KMS-11 (cell line): ENCODE data around the gene TNFRSF14.
A peak's percentile ranks its signal among the peaks of the same experiment; 100 is the strongest.

Source experiments
- H2AFZ ChIP-seq: fragments of 200-600 bp; sonication (generic); 2 replicates; pipeline ENCODE4 v1.6.1; 2016; ENCODE audit warnings: antibody characterized with exemption, mixed run types, low read depth
- H3K27ac ChIP-seq: fragments of 200-600 bp; sonication (generic); 2 replicates; pipeline ENCODE4 v1.6.1; 2016; ENCODE audit warnings: mild to moderate bottlenecking, mixed run types
- H3K27me3 ChIP-seq: fragments of 200-600 bp; sonication (generic); 2 replicates; pipeline ENCODE4 v1.6.1; 2017; ENCODE audit warnings: mild to moderate bottlenecking, low read depth, mixed run types, moderate library complexity; ENCODE audit not compliant: insufficient read depth
- H3K36me3 ChIP-seq: fragments of 200-600 bp; sonication (generic); 2 replicates; pipeline ENCODE4 v1.6.1; 2017; ENCODE audit warnings: mild to moderate bottlenecking, mixed run types; ENCODE audit not compliant: insufficient read depth
- H3K4me1 ChIP-seq: fragments of 200-600 bp; sonication (generic); 2 replicates; pipeline ENCODE4 v1.6.1; 2016; ENCODE audit warnings: mild to moderate bottlenecking, low read depth, mixed run types; ENCODE audit not compliant: poor library complexity, severe bottlenecking
- H3K4me2 ChIP-seq: fragments of 200-600 bp; sonication (generic); 2 replicates; pipeline ENCODE4 v1.7.0; 2016; ENCODE audit warnings: mild to moderate bottlenecking, mixed run types
- H3K4me3 ChIP-seq: fragments of 200-600 bp; sonication (generic); IDR thresholded peaks from 2 replicates; pipeline ENCODE4 v1.6.1; 2017; ENCODE audit warnings: low read depth, low read length, mixed read lengths; ENCODE audit not compliant: insufficient read depth
- H3K79me2 ChIP-seq: fragments of 200-600 bp; sonication (generic); 2 replicates; pipeline ENCODE4 v1.6.1; 2016; ENCODE audit warnings: low read depth, mixed run types; ENCODE audit not compliant: insufficient read depth
- H3K9ac ChIP-seq: fragments of 200-600 bp; sonication (generic); 2 replicates; pipeline ENCODE4 v1.6.1; 2016; ENCODE audit warnings: mild to moderate bottlenecking, mixed run types
- H4K20me1 ChIP-seq: fragments of 200-600 bp; sonication (generic); 2 replicates; pipeline ENCODE4 v1.6.1; 2016; ENCODE audit warnings: mild to moderate bottlenecking, mixed run types; ENCODE audit not compliant: insufficient read depth
- CTCF ChIP-seq: fragments of 200-600 bp; sonication (generic); conservative IDR thresholded peaks from 2 replicates; pipeline ENCODE4 v1.6.1; 2017; ENCODE audit warnings: low read depth, mild to moderate bottlenecking, antibody characterized with exemption, low read length, moderate library complexity, mixed read lengths

The TNFRSF14 gene

GRCh38 chr1:2535981-2536380, 20.2 kb upstream of the TNFRSF14 start:
- no peak for TF ChIP-seq CTCF
- Histone ChIP-seq H3K79me2 (no peaks in the 10 kb centered on the region), H4K20me1 (no peaks in the 10 kb centered on the region), H2AFZ (no peak overlapping the region), H3K4me1 (no peaks in the 10 kb centered on the region), H3K4me2 (no peak overlapping the region), H3K27ac (no peak overlapping the region), H3K4me3 (no peak overlapping the region), H3K36me3 (no peaks in the 10 kb centered on the region), H3K9ac (no peak overlapping the region), H3K27me3 (peaks cover 66% of the 10 kb centered on the region)

GRCh38 chr1:2537784-2538115, 18.4 kb upstream of the TNFRSF14 start:
- H3K27ac ChIP-seq = no peak overlapping the region
- H3K4me3 ChIP-seq = no peak overlapping the region
- H2AFZ ChIP-seq = no peak overlapping the region
- H3K79me2 ChIP-seq = no peaks in the 10 kb centered on the region
- H3K4me1 ChIP-seq = peaks cover 7% of the 10 kb centered on the region
- H3K9ac ChIP-seq = no peak overlapping the region
- no peak for TF ChIP-seq CTCF
- H3K4me2 ChIP-seq = no peak overlapping the region
- H3K36me3 ChIP-seq = no peaks in the 10 kb centered on the region
- H3K27me3 ChIP-seq = peaks cover 49% of the 10 kb centered on the region
- no peaks in the 10 kb centered on the region for H4K20me1 ChIP-seq

- Histone ChIP-seq H4K20me1 (no peaks in the 10 kb centered on the region), H3K27ac (no peak overlapping the region), H3K27me3 (peaks cover 42% of the 10 kb centered on the region), H3K36me3 (no peaks in the 10 kb centered on the region), H3K9ac (no peak overlapping the region), H3K4me3 (no peak overlapping the region), H3K4me1 (peaks cover 7% of the 10 kb centered on the region), H3K79me2 (no peaks in the 10 kb centered on the region), H2AFZ (no peak overlapping the region), H3K4me2 (no peak overlapping the region)
- TF ChIP-seq CTCF = no peak
Measured at GRCh38 chr1:2538376-2538775, 17.8 kb upstream of the TNFRSF14 start.

DNA sequence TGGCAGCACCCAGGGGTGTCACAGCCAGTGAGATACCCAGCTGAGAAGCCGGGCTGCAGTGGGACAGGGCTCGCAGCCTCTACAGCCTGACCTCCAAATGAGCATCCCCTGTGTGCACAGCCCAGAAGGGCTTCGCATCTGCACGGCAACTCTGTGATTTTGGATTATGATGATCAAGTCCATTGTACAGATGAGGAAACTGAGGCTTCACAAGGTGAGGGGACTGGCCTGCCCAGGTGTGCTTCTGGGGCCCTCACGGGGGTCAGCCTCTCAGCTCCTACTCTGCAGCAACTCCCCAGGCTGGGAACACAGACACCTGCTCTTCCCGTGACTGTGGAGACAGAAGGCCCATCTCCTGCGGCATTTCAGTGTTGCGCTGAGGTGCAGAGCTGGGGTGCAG, 17.3 kb upstream of the TNFRSF14 start:
- Histone ChIP-seq H3K27ac (no peak overlapping the region), H3K4me2 (no peak overlapping the region), H3K27me3 (peaks cover 37% of the 10 kb centered on the region), H3K79me2 (no peaks in the 10 kb centered on the region), H3K4me3 (no peak overlapping the region), H3K4me1 (peaks cover 7% of the 10 kb centered on the region), H2AFZ (no peak overlapping the region), H3K36me3 (no peaks in the 10 kb centered on the region), H3K9ac (no peak overlapping the region), H4K20me1 (no peaks in the 10 kb centered on the region)
- no peak; the same call in 1 of the 2 replicates for TF ChIP-seq CTCF

DNA sequence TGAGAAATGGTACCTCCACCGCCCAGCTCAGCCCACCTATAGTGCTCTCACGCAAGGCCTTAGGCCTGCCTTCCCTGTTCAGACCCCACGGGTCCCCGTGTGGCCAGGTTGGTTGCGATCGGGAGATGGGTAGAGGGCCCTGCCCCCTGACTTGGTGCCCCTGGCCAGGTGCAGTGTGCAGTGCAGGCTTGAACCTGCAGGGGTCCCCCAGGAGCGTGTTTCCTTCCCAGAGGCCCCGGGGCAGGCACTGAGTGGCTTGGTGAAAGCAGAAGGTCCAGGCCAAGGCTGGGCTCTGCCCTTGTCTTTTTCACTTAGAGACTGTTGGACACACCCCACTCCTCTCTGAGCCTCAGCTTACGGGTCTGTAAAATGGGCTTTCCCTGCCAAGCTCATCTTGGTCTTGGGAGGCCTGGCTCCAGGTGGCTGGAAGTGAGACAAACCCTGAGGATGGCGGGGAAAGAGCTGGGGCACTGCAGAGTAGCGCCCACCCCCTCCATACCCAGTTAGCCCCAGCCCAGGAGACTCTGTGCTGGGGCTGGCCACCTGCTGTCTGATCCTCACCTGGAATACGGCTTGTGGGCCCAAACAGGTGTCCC, 16.8 kb upstream of the TNFRSF14 start:
- Histone ChIP-seq H3K79me2 (no peaks in the 10 kb centered on the region), H3K27ac (no peak overlapping the region), H3K4me1 (peaks cover 7% of the 10 kb centered on the region), H3K4me3 (no peak overlapping the region), H4K20me1 (no peaks in the 10 kb centered on the region), H3K27me3 (peaks cover 32% of the 10 kb centered on the region), H3K9ac (no peak overlapping the region), H2AFZ (no peak overlapping the region), H3K36me3 (no peaks in the 10 kb centered on the region), H3K4me2 (no peak overlapping the region)
- peak; percentile 32; the same call in 1 of the 2 replicates for TF ChIP-seq CTCF
